GM18499 (cell line): ENCODE results near the gene TSKU.
"Not testable (repeated sequence)": the region's sequence is repeated elsewhere in the genome, so short reads cannot be mapped to it uniquely, and the experiment has no call there.

ENCODE experiments used
- ATAC-seq: cut with Tn5 transposase; IDR thresholded peaks from one replicate; pipeline ENCODE4 v1.9.1; 2021; ENCODE audit warnings: moderate number of reproducible peaks; ENCODE audit not compliant: insufficient read depth, unreplicated experiment

The TSKU gene

GRCh38 chr11:76821396-76821795 lies 38.2 kb downstream of the TSKU start:
- ATAC-seq, result not testable (repeated sequence)

- ATAC-seq, result no peak
Observed at GRCh38 chr11:76822406-76822805, 39.2 kb downstream of the TSKU start.

GRCh38 chr11:76823481-76824028 lies 40.4 kb downstream of the TSKU start:
- ATAC-seq, result no peak

GRCh38 chr11:76824083-76824939 lies 41.2 kb downstream of the TSKU start:
- ATAC-seq, result no peak

- ATAC-seq, result no peak
Observed at GRCh38 chr11:76824980-76825725, 42.0 kb downstream of the TSKU start.

- ATAC-seq, result no peak
Observed at GRCh38 chr11:76825726-76826396, 42.7 kb downstream of the TSKU start.

GRCh38 chr11:76826508-76826907 lies 43.4 kb downstream of the TSKU start:
- not testable (repeated sequence) for ATAC-seq

- ATAC-seq, result not testable (repeated sequence)
Observed at GRCh38 chr11:76827005-76827404, 43.8 kb downstream of the TSKU start.

GRCh38 chr11:76830639-76831327 lies 47.6 kb downstream of the TSKU start:
- no peak for ATAC-seq

GRCh38 chr11:76831686-76832310 lies 48.6 kb downstream of the TSKU start:
- no peak for ATAC-seq

- ATAC-seq, result no peak
Observed at GRCh38 chr11:76832361-76832760, 49.2 kb downstream of the TSKU start.

- ATAC-seq, result no peak
Observed at GRCh38 chr11:76834151-76834550, 51.0 kb downstream of the TSKU start.

GRCh38 chr11:76835036-76835435 lies 51.9 kb downstream of the TSKU start:
- ATAC-seq, result no peak

- no peak for ATAC-seq
Observed at GRCh38 chr11:76835928-76836612, 52.9 kb downstream of the TSKU start.

GRCh38 chr11:76836613-76837291 lies 53.6 kb downstream of the TSKU start:
- no peak for ATAC-seq

GRCh38 chr11:76837696-76838677 lies 54.8 kb downstream of the TSKU start:
- no peak for ATAC-seq

GRCh38 chr11:76838678-76839068 lies 55.5 kb downstream of the TSKU start:
- ATAC-seq, result no peak
